Fibroblast of skin of left biceps (primary cell): ENCODE measurements around the gene PRR15.
"Not testable (repeated sequence)": the region's sequence is repeated elsewhere in the genome, so short reads cannot be mapped to it uniquely, and the experiment has no call there.

ENCODE experiments used
- DNase-seq, 2 experiments: peaks; one replicate each; pipeline ENCODE4 v3.0.0-alpha.2; 2013; ENCODE audit warnings: low read depth in 2 of 2

Gene PRR15

GRCh38 chr7:29563590-29564495 lies at the start of gene PRR15:
Gene PRR15 (plus strand): TSS chr7:29563835. CDS start chr7:29566330, 2,495 bp downstream.
- no peak for DNase-seq

- DNase-seq = no peak
These were observed 47.1 kb upstream of the PRR15 start for GRCh38 chr7:29516491-29516890.

GRCh38 chr7:29518616-29519015 lies 45.0 kb upstream of the PRR15 start:
- DNase-seq = no peak

GRCh38 chr7:29523728-29524127 lies 39.9 kb upstream of the PRR15 start:
- no peak for DNase-seq

GRCh38 chr7:29527505-29528108 lies 36.0 kb upstream of the PRR15 start:
- no peak for DNase-seq

- DNase-seq = not testable (repeated sequence)
These were observed 35.1 kb upstream of the PRR15 start for GRCh38 chr7:29528526-29528925.

GRCh38 chr7:29538389-29538788 lies 25.2 kb upstream of the PRR15 start:
- no peak for DNase-seq

- DNase-seq = no peak
These were observed 24.2 kb upstream of the PRR15 start for GRCh38 chr7:29539471-29539870.

- no peak for DNase-seq
These were observed 16.2 kb upstream of the PRR15 start for GRCh38 chr7:29547421-29547820.

GRCh38 chr7:29548823-29549222 lies 14.8 kb upstream of the PRR15 start:
- no peak for DNase-seq

- no peak for DNase-seq
These were observed 11.2 kb upstream of the PRR15 start for GRCh38 chr7:29552392-29552791.

- DNase-seq = no peak
These were observed 8.6 kb upstream of the PRR15 start for GRCh38 chr7:29555061-29555460.

- DNase-seq = no peak
These were observed 7.0 kb upstream of the PRR15 start for GRCh38 chr7:29556405-29557195.

- no peak for DNase-seq
These were observed 5.7 kb upstream of the PRR15 start for GRCh38 chr7:29557954-29558353.

- no peak for DNase-seq
These were observed 2.4 kb upstream of the PRR15 start for GRCh38 chr7:29561271-29561670.

GRCh38 chr7:29562307-29562706 lies 1.3 kb upstream of the PRR15 start:
- no peak for DNase-seq

GRCh38 chr7:29564496-29565223 lies 1.0 kb downstream of the PRR15 start:
- no peak for DNase-seq

GRCh38 chr7:29565224-29565630 lies 1.6 kb downstream of the PRR15 start:
- no peak for DNase-seq

- no peak for DNase-seq
These were observed 2.0 kb downstream of the PRR15 start for GRCh38 chr7:29565634-29565981.

GRCh38 chr7:29565982-29566746 lies 2.5 kb downstream of the PRR15 start:
- DNase-seq = no peak

- DNase-seq = no peak
These were observed 3.5 kb downstream of the PRR15 start for GRCh38 chr7:29567174-29567573.
